ENCODE measurements around the gene PACS1. TPM values are rescaled to one million over a fixed set of nuclear protein-coding genes. Genes with fewer than 3 reads are reported as not detected.

The PACS1 gene
- total RNA-seq, 2 experiments from 2014 or later, result 179 to 183 TPM

DNA sequence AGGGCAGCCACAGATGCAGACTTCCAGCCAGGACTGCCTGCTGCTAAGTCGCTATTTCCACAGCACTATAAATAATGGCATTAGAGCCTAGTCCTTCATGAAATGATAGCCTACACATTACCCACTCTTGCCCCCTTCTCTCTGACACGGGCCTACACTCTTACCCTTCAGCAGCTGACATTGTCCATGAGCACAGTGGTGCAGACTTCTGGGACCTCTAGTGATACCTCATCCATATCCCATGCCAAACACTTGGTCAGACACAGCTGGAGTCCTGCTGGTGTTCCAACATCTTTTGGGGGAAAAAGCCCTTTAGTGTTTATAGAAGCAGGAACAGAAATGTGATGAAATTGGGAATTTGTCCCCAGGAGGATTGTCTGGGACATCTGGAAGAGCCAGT, 155.0 kb downstream of the PACS1 start:
- Mint-ChIP-seq H3K27ac (no peak overlapping the region), H3K9me3 (no peaks in the 10 kb centered on the region), H3K36me3 (ENCODE audit: low read depth) (peaks cover 72% of the 10 kb centered on the region), H3K4me3 (no peak overlapping the region), H3K27me3 (no peaks in the 10 kb centered on the region), H3K4me1 (ENCODE audit: low read depth) (peaks cover 7% of the 10 kb centered on the region)
- CTCF ChIA-PET, result interaction anchor here (0.5 to 5.2 kb wide), 3 partner anchors 11 to 57 kb away, joined by 3 to 54 read pairs (median 4); no protein-coding TSS in a partner anchor
- H3K27me3 ChIP-seq (ENCODE audit: control insufficient read depth in 1 of 2, insufficient read depth in 2 of 2, low read length in 2 of 2), result no peaks in the 10 kb centered on the region
- POLR2A ChIA-PET, result no interaction called here
- no peak overlapping the region for H3K27ac ChIP-seq (ENCODE audit: low read depth in 1 of 2, low read length in 2 of 2)
- no peak overlapping the region for H3K4me3 ChIP-seq (ENCODE audit: low read length)
- H3K36me3 ChIP-seq (ENCODE audit: insufficient read depth, low read length), result peaks cover 71% of the 10 kb centered on the region
- no peak for ATAC-seq (ENCODE audit: poor library complexity)
- peaks cover 15% of the 10 kb centered on the region for H3K4me1 ChIP-seq (ENCODE audit: insufficient read depth, low read length)
- no peak for DNase-seq
- no peaks in the 10 kb centered on the region for H3K9me3 ChIP-seq (ENCODE audit: control insufficient read depth in 1 of 2, insufficient read depth in 1 of 2, low read length in 2 of 2)
- intact Hi-C loops (cut with DNase I, micrococcal nuclease), result no loop called here
- TF ChIP-seq, protein P1, sequence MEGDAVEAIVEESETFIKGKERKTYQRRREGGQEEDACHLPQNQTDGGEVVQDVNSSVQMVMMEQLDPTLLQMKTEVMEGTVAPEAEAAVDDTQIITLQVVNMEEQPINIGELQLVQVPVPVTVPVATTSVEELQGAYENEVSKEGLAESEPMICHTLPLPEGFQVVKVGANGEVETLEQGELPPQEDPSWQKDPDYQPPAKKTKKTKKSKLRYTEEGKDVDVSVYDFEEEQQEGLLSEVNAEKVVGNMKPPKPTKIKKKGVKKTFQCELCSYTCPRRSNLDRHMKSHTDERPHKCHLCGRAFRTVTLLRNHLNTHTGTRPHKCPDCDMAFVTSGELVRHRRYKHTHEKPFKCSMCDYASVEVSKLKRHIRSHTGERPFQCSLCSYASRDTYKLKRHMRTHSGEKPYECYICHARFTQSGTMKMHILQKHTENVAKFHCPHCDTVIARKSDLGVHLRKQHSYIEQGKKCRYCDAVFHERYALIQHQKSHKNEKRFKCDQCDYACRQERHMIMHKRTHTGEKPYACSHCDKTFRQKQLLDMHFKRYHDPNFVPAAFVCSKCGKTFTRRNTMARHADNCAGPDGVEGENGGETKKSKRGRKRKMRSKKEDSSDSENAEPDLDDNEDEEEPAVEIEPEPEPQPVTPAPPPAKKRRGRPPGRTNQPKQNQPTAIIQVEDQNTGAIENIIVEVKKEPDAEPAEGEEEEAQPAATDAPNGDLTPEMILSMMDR (IDR thresholded peaks at IDR 0.05), result no peak

DNA sequence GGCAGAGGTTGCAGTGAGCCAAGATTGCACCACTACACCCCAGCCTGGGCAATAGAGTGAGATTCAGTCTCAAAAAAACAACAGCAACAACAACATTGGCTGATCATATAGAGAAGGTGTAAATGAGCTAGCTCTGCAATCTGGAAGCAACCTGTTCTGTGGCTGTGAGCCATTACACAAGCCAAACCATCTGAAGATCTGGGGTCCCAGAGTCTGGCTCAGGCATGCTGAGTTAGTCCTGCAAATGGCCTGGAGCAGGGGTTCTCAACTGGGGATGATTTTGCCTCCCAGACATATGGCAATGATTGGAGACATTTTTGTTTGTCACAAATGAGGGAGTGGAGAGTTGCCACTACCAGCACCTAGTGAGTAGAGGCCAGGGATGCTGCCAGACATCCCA, 156.0 kb downstream of the PACS1 start:
- POLR2A ChIA-PET, result interaction anchor here (0.9 kb wide), 1 partner anchor 19 kb away, joined by 3 read pairs; no protein-coding TSS in a partner anchor
- no peak overlapping the region for H3K27ac Mint-ChIP-seq
- no peak overlapping the region for H3K27ac ChIP-seq (ENCODE audit: low read depth in 1 of 2, low read length in 2 of 2)

DNA sequence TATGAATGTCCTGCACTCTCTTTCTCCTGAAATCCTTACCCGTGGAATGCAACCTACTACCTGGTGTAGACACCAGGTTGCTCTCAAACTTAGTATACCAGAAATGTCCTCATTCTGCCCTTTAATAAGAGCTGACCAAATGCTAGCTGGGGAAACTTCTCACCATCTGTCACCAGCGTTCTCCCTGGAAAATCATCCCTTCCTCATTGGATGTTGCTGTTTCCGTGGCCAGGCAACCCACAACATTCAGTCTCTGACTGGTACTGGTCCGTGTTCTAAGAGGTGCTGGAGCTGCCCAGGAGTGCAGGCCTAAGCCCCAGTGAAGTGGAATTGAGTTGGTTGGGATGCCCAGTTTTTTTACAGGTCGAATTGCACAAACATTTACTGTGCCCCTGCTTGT, 157.6 kb downstream of the PACS1 start:
- peaks cover 2% of the 10 kb centered on the region for H3K4me1 Mint-ChIP-seq (ENCODE audit: low read depth)
- H3K9me3 Mint-ChIP-seq, result no peaks in the 10 kb centered on the region
- TF ChIP-seq, protein P1 (IDR thresholded peaks at IDR 0.05), result no peak
- H3K4me1 ChIP-seq (ENCODE audit: insufficient read depth, low read length), result peaks cover 4% of the 10 kb centered on the region
- no peaks in the 10 kb centered on the region for H3K9me3 ChIP-seq (ENCODE audit: control insufficient read depth in 1 of 2, insufficient read depth in 1 of 2, low read length in 2 of 2)
- ATAC-seq (ENCODE audit: poor library complexity) (no peak), DNase-seq (no peak)
- ChIA-PET CTCF (no interaction called here), POLR2A (no interaction called here)
- H3K36me3 Mint-ChIP-seq (ENCODE audit: low read depth), result peaks cover 72% of the 10 kb centered on the region
- H3K36me3 ChIP-seq (ENCODE audit: insufficient read depth, low read length), result peaks cover 74% of the 10 kb centered on the region
- H3K27me3 Mint-ChIP-seq, result no peaks in the 10 kb centered on the region
- H3K27ac ChIP-seq (ENCODE audit: low read depth in 1 of 2, low read length in 2 of 2), result no peak overlapping the region
- H3K27me3 ChIP-seq (ENCODE audit: control insufficient read depth in 1 of 2, insufficient read depth in 2 of 2, low read length in 2 of 2), result no peaks in the 10 kb centered on the region
- no peak overlapping the region for H3K4me3 ChIP-seq (ENCODE audit: low read length)
- H3K27ac Mint-ChIP-seq, result no peak overlapping the region
- intact Hi-C loops (cut with DNase I, micrococcal nuclease), result no loop called here
- no peak overlapping the region for H3K4me3 Mint-ChIP-seq

More for the DNA sequence above, 156.0 kb downstream of the PACS1 start:
- no peak overlapping the region for H3K4me3 ChIP-seq (ENCODE audit: low read length)
- H3K36me3 ChIP-seq (ENCODE audit: insufficient read depth, low read length), result peaks cover 71% of the 10 kb centered on the region
- H3K4me3 Mint-ChIP-seq, result no peak overlapping the region
- peaks cover 7% of the 10 kb centered on the region for H3K4me1 Mint-ChIP-seq (ENCODE audit: low read depth)
- no peaks in the 10 kb centered on the region for H3K27me3 ChIP-seq (ENCODE audit: control insufficient read depth in 1 of 2, insufficient read depth in 2 of 2, low read length in 2 of 2)
- TF ChIP-seq, protein P1 (IDR thresholded peaks at IDR 0.05), result no peak
- no peaks in the 10 kb centered on the region for H3K9me3 Mint-ChIP-seq
- peaks cover 72% of the 10 kb centered on the region for H3K36me3 Mint-ChIP-seq (ENCODE audit: low read depth)
- no peaks in the 10 kb centered on the region for H3K9me3 ChIP-seq (ENCODE audit: control insufficient read depth in 1 of 2, insufficient read depth in 1 of 2, low read length in 2 of 2)
- no peak for DNase-seq
- no peak for ATAC-seq (ENCODE audit: poor library complexity)
- no peaks in the 10 kb centered on the region for H3K27me3 Mint-ChIP-seq
- intact Hi-C loops (cut with DNase I, micrococcal nuclease), result no loop called here
- H3K4me1 ChIP-seq (ENCODE audit: insufficient read depth, low read length), result peaks cover 15% of the 10 kb centered on the region
- CTCF ChIA-PET, result interaction anchor here (1.0 kb wide), 1 partner anchor 39 kb away, joined by 4 read pairs; no protein-coding TSS in a partner anchor

All from CD4-positive, alpha-beta T cell (primary cell).